GM19397 (cell line): ENCODE data around the gene FAM83D.

ENCODE experiments used
- ATAC-seq: cut with Tn5 transposase; IDR thresholded peaks from one replicate; pipeline ENCODE4 v1.9.1; 2021; ENCODE audit warnings: mild to moderate bottlenecking, moderate library complexity; ENCODE audit not compliant: unreplicated experiment

The FAM83D gene

DNA sequence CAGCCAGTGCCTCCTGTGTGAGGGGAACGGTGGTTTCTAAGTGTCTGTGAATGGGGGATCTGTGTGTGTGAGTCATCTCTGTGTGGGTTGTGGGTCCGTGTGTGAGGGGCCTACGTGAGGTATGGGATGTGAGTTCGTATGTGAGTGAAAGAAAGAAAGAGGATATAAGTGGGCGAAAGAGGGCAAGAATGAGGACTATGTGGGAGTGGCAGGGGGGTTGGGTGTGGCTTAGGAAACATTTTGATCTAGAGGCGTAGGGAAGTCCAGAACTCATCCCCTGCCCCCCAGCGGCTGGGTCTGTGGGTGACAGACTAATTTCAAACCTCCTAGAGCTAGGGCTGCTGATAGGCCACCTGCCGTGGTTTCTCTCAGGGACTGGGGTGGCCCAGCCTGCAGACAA is 71.4 kb downstream of the FAM83D start:
- peak; percentile 78 for ATAC-seq

DNA sequence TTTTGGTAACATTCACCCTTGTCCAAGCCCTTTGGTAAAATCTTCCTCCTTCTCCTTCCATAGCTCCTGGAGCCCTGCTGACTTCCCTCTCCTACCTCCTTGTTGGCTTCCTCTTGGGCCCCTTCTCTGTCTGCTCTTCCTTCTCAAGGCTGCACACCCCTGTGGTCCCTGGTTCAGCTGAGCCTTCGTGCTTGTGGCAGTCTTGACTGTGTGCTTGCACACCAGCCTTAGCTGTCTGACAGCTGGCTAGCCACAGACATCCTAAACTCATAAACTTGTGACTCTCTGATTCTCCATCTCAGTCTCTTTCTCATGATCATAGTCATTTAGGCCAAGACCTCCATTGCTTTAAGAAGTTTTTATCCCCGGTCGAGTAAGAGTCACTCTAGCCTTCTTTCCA is 73.0 kb downstream of the FAM83D start:
- no peak for ATAC-seq

DNA sequence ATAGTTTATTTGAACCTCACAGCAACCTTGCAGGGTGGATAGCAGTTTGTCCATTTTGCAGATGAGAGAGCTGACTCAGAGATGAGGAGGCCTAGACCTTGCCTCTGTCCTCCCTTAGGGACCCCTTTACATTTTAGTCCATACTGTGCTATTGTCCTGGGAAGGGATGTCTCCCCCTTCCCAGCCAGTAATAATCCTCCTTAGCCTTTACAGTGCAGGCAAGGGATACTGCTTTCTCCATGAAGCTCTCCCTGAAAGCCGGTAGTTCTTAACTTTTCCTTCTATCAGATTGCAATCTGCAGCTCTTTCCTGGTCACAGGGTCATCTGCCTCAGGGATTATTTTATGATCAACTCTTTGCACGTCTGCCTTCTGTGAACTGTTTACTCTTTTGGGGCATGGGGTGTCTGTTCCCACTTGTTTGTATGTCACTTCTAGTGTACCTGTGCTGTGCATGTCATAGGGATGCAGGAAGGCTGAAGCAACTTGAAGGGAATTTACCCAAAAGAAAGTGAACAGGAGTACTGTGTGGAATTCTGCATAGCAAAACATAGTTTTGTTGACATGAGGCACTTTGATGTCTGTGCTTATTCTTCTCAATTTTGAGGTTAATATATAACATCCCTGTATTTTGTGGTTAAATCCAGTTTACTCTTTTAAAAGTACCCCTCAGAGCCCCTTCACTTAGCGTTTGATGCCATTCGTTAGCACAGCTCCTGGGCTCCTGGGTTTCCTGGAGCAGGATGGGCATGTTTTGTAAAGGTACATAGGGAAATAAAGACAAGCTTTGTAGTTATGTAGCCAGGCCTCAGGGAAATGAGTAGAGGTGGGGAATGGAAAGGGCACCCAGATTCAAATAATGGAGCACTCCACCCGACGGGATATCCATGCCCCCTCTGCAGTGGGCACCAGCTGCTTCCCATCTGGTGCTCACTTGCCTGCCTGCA is 74.0 kb downstream of the FAM83D start:
- no peak for ATAC-seq
